Stomach (tissue), 9 donors: ENCODE data around the gene ALG14. TPM values are rescaled to one million over a fixed set of nuclear protein-coding genes. Genes with fewer than 3 reads are reported as not detected.

Source experiments
- DNase-seq, 2 donors: peaks; one replicate each; pipeline versions ENCODE4 v3.0.0 to v3.0.0-alpha.2; 2013 to 2019
- H3K27ac ChIP-seq, 5 donors: fragments of 200-600 bp in 4 of 5; sonication (generic) in 4 of 5; one replicate each; pipeline ENCODE4 v1.5.1; 2013 to 2019; ENCODE audit warnings: mild to moderate bottlenecking in 1 of 5, moderate library complexity in 1 of 5
- H3K27me3 ChIP-seq, 3 donors: fragments of 200-600 bp; sonication (generic); one replicate each; pipeline ENCODE4 v1.5.1; 2017 to 2019; ENCODE audit warnings: mixed run types in 1 of 3
- H3K36me3 ChIP-seq, 4 donors: fragments of 200-600 bp; sonication (generic); 1 replicate in 3 of 4; 2 replicates in 1 of 4; pipeline ENCODE4 v1.5.1; 2016 to 2019
- H3K4me1 ChIP-seq, 4 donors: fragments of 200-600 bp; sonication (generic); one replicate each; pipeline ENCODE4 v1.5.1; 2016 to 2019
- H3K4me3 ChIP-seq, 4 donors: fragments of 200-600 bp; sonication (generic) in 3 of 4; one replicate each; pipeline ENCODE4 v1.5.1; 2016 to 2019; ENCODE audit warnings: mild to moderate bottlenecking in 1 of 4
- H3K9me3 ChIP-seq, 4 donors: fragments of 200-600 bp; sonication (generic); one replicate each; pipeline ENCODE4 v1.5.1; 2016 to 2019
- EP300 ChIP-seq: sonication (generic); formaldehyde crosslinking; IDR thresholded peaks from one replicate; pipeline ENCODE4 v1.6.1; 2017; ENCODE audit warnings: antibody characterized with exemption
- POLR2A ChIP-seq, 4 donors: fragments of 450-650 bp; IDR thresholded peaks; one replicate each; pipeline ENCODE4 v1.6.1; 2016; ENCODE audit warnings: antibody characterized with exemption in 4 of 4, control low read depth in 2 of 4, mild to moderate bottlenecking in 1 of 4, moderate library complexity in 1 of 4
- POLR2AphosphoS5 ChIP-seq, 3 donors: sonication (generic); formaldehyde crosslinking; IDR thresholded peaks; one replicate each; pipeline ENCODE4 v1.6.1; 2016; ENCODE audit warnings: antibody characterized with exemption in 3 of 3
- WGBS, 5 donors: extraction: QIAGEN DNeasy Blood & Tissue Kit in 3 of 5; methylation state at CpG; one replicate each; pipeline versions ENCODE4 v1.1.5 to v1.1.7; 2013 to 2018; 5-methylcytosine and 5-hydroxymethylcytosine counted together
- intact Hi-C: fragments of 100-400 bp; cut with DNase I; formaldehyde crosslinking; loops from one replicate; pipeline ENCODE4 v1.15.1; 2023; ENCODE audit warnings: low total_unique reads
- polyA plus RNA-seq, 3 donors: library from polyadenylated mRNA; stranded (reverse); fragments of 200-250 nt; gene quantifications; one replicate each; pipeline ENCODE4 v1.2.3, GENCODE V29; 2013
- total RNA-seq, 5 donors: library from RNA; depleted of rRNA; stranded (reverse); fragments of >200 nt; gene quantifications; one replicate each; pipeline versions ENCODE4 v1.1.0 to v1.2.3, GENCODE V29; 2014 to 2016
- TF ChIP-seq, protein P1 (sequence below), 7 experiments: fragments of 450-650 bp in 4 of 7; fragments of 200-600 bp in 3 of 7; sonication (generic) in 3 of 7; IDR thresholded peaks; one replicate each; pipeline ENCODE4 v1.5.1; 2016 to 2019; ENCODE audit warnings: antibody characterized with exemption in 7 of 7, control low read depth in 2 of 7, mild to moderate bottlenecking in 1 of 7
- donor health status: healthy with polysubstance abuse.
- donor health status: Bipolar disorder and iron deficiency.
- donor health status: healthy.

Gene ALG14
- total and polyA plus RNA-seq, 8 donors = under 0.01 to 3.5 (median 1.1) TPM; not detected in 1

DNA sequence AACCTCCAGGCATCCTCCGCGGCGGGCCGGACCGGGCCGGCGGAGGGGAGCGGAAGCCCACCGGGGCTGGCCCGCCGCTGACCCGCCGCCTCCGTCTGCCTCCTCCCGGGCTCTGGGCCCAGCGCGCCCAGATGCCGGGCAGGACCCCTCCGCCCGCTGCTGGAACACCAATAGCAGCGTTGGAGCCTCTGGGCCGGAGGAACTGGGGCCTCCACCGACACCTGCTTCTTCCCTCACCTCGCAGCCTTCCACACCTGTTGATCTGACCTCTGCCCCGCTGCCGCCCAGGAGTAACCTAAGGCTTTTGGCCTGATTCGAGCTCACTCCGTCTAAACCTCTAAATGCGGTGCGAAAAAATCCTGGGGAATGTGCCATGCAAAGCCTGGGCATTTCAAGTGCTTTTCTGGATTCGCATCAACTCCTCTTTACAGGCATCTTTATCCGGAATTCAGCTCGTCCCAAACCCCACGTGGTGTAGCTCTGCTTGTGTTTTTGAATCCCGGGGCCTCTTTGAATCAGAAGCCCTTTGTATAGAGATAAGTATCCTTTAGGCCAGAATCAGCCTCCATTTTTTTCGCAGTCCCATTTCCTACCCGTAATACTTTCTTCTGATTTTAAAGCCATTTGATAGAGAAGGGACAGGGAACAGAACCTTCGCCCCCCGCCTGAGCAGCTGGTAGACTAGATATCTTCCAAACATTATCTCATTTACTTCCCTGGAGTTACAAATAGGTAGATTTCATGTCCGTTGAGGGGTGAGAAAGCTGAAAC lies 145.2 kb downstream of the ALG14 start:
- TF ChIP-seq POLR2AphosphoS5 (IDR thresholded peaks at IDR 0.05) = no peak
- no peak for TF ChIP-seq POLR2A (IDR thresholded peaks at IDR 0.05)
- TF ChIP-seq, protein P1, sequence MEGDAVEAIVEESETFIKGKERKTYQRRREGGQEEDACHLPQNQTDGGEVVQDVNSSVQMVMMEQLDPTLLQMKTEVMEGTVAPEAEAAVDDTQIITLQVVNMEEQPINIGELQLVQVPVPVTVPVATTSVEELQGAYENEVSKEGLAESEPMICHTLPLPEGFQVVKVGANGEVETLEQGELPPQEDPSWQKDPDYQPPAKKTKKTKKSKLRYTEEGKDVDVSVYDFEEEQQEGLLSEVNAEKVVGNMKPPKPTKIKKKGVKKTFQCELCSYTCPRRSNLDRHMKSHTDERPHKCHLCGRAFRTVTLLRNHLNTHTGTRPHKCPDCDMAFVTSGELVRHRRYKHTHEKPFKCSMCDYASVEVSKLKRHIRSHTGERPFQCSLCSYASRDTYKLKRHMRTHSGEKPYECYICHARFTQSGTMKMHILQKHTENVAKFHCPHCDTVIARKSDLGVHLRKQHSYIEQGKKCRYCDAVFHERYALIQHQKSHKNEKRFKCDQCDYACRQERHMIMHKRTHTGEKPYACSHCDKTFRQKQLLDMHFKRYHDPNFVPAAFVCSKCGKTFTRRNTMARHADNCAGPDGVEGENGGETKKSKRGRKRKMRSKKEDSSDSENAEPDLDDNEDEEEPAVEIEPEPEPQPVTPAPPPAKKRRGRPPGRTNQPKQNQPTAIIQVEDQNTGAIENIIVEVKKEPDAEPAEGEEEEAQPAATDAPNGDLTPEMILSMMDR (IDR thresholded peaks at IDR 0.05) = no peak
- no peak for TF ChIP-seq EP300
- Histone ChIP-seq H3K4me3 (peak overlapping the region; percentile 60 to 91 (median 76)), H3K27ac (peak overlapping the region; percentile 95 to 99 (median 98)), H3K27me3 (peaks cover 0 to 21% (median 9%) of the 10 kb centered on the region in 3 donors), H3K4me1 (peaks cover 33 to 65% (median 50%) of the 10 kb centered on the region in 4 donors), H3K36me3 (peaks cover 0 to 8% (median 4%) of the 10 kb centered on the region in 4 donors), H3K9me3 (no peaks in the 10 kb centered on the region)
- DNase-seq = no peak
- WGBS, 5 donors = 7 to 19% (median 8%) methylated on average over 21 to 40 of the region's 40 CpGs
- intact Hi-C loops = no loop called here

DNA sequence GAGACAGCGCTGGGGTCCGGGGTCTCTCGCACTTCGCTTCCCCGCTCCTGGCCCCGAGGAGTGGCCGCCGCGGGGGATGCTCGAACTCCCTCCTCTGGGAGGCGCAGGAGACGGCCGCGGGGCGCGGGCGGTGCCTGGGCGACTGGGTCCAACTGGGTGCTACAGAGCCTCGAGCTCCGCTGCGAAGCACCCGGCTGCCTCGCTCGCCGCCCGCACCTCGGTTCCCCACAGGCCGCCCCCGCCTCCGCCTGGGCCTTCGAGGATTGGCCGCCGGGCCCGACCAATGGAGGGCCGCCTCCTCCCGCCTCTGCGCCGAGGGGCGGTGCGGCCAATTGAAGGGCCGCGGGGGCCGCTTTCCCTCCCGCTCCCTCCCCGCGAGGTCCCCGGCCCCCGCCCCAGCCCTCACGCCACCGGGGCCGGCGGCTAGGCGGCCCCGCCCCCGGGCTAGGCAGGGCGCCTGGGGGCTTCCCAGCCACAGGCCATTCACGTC lies 145.8 kb downstream of the ALG14 start, which contains the start of gene CNN3:
Gene CNN3, minus strand, starts transcription at position 196 of the 490 bp plus-strand sequence. CDS start 216 bp downstream, outside the sequence.
- H3K9me3 ChIP-seq = no peaks in the 10 kb centered on the region
- H3K4me1 ChIP-seq = peaks cover 33 to 71% (median 53%) of the 10 kb centered on the region in 4 donors
- peak; percentile 92 to 98 for DNase-seq
- H3K4me3 ChIP-seq = peak within 1 kb of the TSS; percentile 60 to 91 (median 76)
- 0 to 1% (median 0%) methylated on average over 25 to 57 of the region's 57 CpGs for WGBS, 5 donors
- peaks cover 0 to 1% (median 0%) of the 10 kb centered on the region in 4 donors for H3K36me3 ChIP-seq
- H3K27me3 ChIP-seq = peaks cover 0 to 21% (median 9%) of the 10 kb centered on the region in 3 donors
- intact Hi-C loops = no loop called here
- TF ChIP-seq POLR2A (IDR thresholded peaks at IDR 0.05) (peak in 2 of 4 donors; percentile 89 to 91), POLR2AphosphoS5 (IDR thresholded peaks at IDR 0.05) (peak; percentile 91 to 97 (median 97)), EP300 (no peak)
- TF ChIP-seq, protein P1 (IDR thresholded peaks at IDR 0.05) = peak in 1 of 7 experiments; percentile 14
- H3K27ac ChIP-seq = peak within 1 kb of the TSS; percentile 95 to 99 (median 98)

DNA sequence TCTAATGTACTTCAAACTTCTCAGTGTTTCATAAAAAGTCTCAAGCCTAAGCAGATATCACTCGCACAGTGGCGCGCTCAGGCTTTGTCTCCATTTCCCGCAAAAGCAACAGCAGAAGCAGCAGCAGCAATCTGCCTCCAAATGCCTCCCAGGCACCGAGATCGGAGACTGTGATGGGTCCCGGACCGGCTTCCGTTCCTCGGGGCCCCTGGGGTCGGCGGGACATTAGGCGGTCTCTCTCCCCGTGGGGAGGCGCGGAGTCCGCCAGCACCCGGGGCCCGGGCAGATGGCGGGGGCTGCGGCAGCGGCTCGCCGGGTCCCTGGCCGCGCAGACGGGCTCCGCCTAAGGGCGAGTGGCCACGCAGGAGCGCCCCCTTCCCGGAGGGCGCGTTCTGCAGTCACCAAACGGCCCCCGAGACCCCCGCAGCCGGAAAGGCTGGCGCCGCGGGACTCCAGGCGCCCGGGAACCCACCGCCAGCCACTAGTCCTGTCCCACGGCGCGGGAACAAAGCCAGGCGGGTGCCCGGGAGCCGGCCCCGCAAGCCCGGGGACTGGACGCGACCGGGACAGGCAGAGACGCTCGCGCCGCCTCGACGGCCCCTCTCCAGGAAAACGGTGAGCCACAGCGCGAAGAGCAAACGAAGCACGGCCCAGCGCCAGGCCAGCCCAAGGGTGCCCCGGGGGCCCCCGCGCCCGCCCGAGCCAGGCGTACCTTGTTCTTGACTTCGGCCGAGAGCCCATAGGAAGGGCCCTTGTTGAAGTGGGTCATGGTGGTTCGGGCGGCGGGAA lies 146.4 kb downstream of the ALG14 start:
- peaks cover 34 to 78% (median 57%) of the 10 kb centered on the region in 4 donors for H3K4me1 ChIP-seq
- 0 to 2% (median 1%) methylated on average over 13 to 78 of the region's 78 CpGs for WGBS, 5 donors
- H3K4me3 ChIP-seq = peak overlapping the region; percentile 60 to 91 (median 76)
- DNase-seq = peak; percentile 50 to 87
- intact Hi-C loops = no loop called here
- H3K27me3 ChIP-seq = peaks cover 0 to 21% (median 9%) of the 10 kb centered on the region in 3 donors
- H3K9me3 ChIP-seq = no peaks in the 10 kb centered on the region
- TF ChIP-seq, protein P1 (IDR thresholded peaks at IDR 0.05) = peak in 4 of 7 experiments; percentile 21 to 49 (median 27)
- no peak for TF ChIP-seq POLR2A (IDR thresholded peaks at IDR 0.05)
- H3K27ac ChIP-seq = peak overlapping the region; percentile 95 to 99 (median 98)
- H3K36me3 ChIP-seq = no peaks in the 10 kb centered on the region
